Mammary epithelial cell (primary cell): ENCODE measurements around the gene EXOC4.

ENCODE experiments used
- CTCF ChIP-seq, 2 donors: IDR thresholded peaks in 1 of 2; conservative IDR thresholded peaks in 1 of 2; 2 replicates each; pipeline ENCODE4 v1.5.1; 2011 to 2012; ENCODE audit warnings: inconsistent platforms in 2 of 2, low read length in 2 of 2, mild to moderate bottlenecking in 2 of 2, control low read depth in 1 of 2, low read depth in 1 of 2; ENCODE audit not compliant: insufficient read depth in 1 of 2; ENCODE audit errors: extremely low read depth in 1 of 2
- EZH2 ChIP-seq: IDR thresholded peaks from 2 replicates; pipeline ENCODE4 v1.6.1; 2012; ENCODE audit warnings: low read length, inconsistent platforms, borderline replicate concordance

- no peak for TF ChIP-seq EZH2
- TF ChIP-seq CTCF (conservative IDR thresholded peaks at IDR 0.05 in 1 of 2, IDR thresholded peaks at IDR 0.05 in 1 of 2; ENCODE audit: extremely low read depth in 1 of 2, insufficient read depth in 1 of 2, low read depth in 1 of 2, low read length in 2 of 2), result no peak
These were observed 429.7 kb downstream of the EXOC4 start for GRCh38 chr7:133682364-133683181.
